ENCODE results near the gene TSR2. TPM values are rescaled to one million over a fixed set of nuclear protein-coding genes. Genes with fewer than 3 reads are reported as not detected.

Gene TSR2
- polyA plus RNA-seq, 1 donor (not counting 4 experiments of a cell fraction or from before 2014, with no cell fraction given): 21.5 TPM

GRCh38 chrX:54427837-54428424 is 12.3 kb upstream of the TSR2 start:
- no peak for FAIRE-seq

GRCh38 chrX:54430519-54430918 is 9.7 kb upstream of the TSR2 start:
- FAIRE-seq (no peak), DNase-seq (ENCODE audit: low read depth, low spot score) (no peak)
- no peak for TF ChIP-seq EZH2 (IDR thresholded peaks at IDR 0.05; ENCODE audit: low read length)
- no peak for TF ChIP-seq CTCF (optimal IDR thresholded peaks at IDR 0.05 in 1 of 3, IDR thresholded peaks at IDR 0.05 in 1 of 3, conservative IDR thresholded peaks at IDR 0.05 in 1 of 3; ENCODE audit: extremely low read depth in 1 of 3, insufficient read depth in 2 of 3, low read length in 3 of 3)
- no peak overlapping the region for H3K27ac ChIP-seq (ENCODE audit: control insufficient read depth, insufficient read depth, low read length)
- H3K36me3 ChIP-seq (ENCODE audit: control insufficient read depth in 2 of 2, extremely low read depth in 1 of 2, insufficient read depth in 2 of 2, low read length in 2 of 2): no peaks in the 10 kb centered on the region
- H3K79me2 ChIP-seq (ENCODE audit: control insufficient read depth, insufficient read depth, low read length): no peaks in the 10 kb centered on the region
- no peaks in the 10 kb centered on the region for H3K9me1 ChIP-seq (ENCODE audit: control insufficient read depth, extremely low read depth, insufficient read depth, low read length)
- no peak overlapping the region for H2AFZ ChIP-seq (ENCODE audit: control insufficient read depth, low read length)
- no peak overlapping the region for H3K9ac ChIP-seq (ENCODE audit: control insufficient read depth, extremely low read depth, insufficient read depth, low read length)
- dilution Hi-C loops (cut with MboI; ENCODE audit: extremely low pct_ligation_motif_present, low sequenced_read_pairs): no loop called here
- H4K20me1 ChIP-seq (ENCODE audit: control insufficient read depth, extremely low read depth, insufficient read depth, low read length): no peaks in the 10 kb centered on the region
- H3K9me3 ChIP-seq (ENCODE audit: control insufficient read depth, low read depth, low read length): no peaks in the 10 kb centered on the region
- no peaks in the 10 kb centered on the region for H3K27me3 ChIP-seq (ENCODE audit: control insufficient read depth, extremely low read depth, insufficient read depth, low read length)
- no peak overlapping the region for H3K4me3 ChIP-seq (ENCODE audit: control insufficient read depth in 2 of 3, extremely low read depth in 1 of 3, insufficient read depth in 2 of 3, low read depth in 1 of 3, low read length in 3 of 3)
- H3K4me1 ChIP-seq (ENCODE audit: control insufficient read depth, extremely low read depth, insufficient read depth, low read length): no peaks in the 10 kb centered on the region
- no peak overlapping the region for H3K4me2 ChIP-seq (ENCODE audit: control insufficient read depth, extremely low read depth, insufficient read depth, low read depth, low read length)

More at GRCh38 chrX:54427837-54428424, 12.3 kb upstream of the TSR2 start:
- Histone ChIP-seq H3K27ac (ENCODE audit: control insufficient read depth, insufficient read depth, low read length) (no peak overlapping the region), H2AFZ (ENCODE audit: control insufficient read depth, low read length) (no peak overlapping the region), H3K27me3 (ENCODE audit: control insufficient read depth, extremely low read depth, insufficient read depth, low read length) (no peaks in the 10 kb centered on the region), H3K9me1 (ENCODE audit: control insufficient read depth, extremely low read depth, insufficient read depth, low read length) (no peaks in the 10 kb centered on the region), H3K4me2 (ENCODE audit: control insufficient read depth, extremely low read depth, insufficient read depth, low read depth, low read length) (no peak overlapping the region), H3K36me3 (ENCODE audit: control insufficient read depth in 2 of 2, extremely low read depth in 1 of 2, insufficient read depth in 2 of 2, low read length in 2 of 2) (no peaks in the 10 kb centered on the region), H3K4me1 (ENCODE audit: control insufficient read depth, extremely low read depth, insufficient read depth, low read length) (no peaks in the 10 kb centered on the region), H3K79me2 (ENCODE audit: control insufficient read depth, insufficient read depth, low read length) (no peaks in the 10 kb centered on the region), H3K4me3 (ENCODE audit: control insufficient read depth in 2 of 3, extremely low read depth in 1 of 3, insufficient read depth in 2 of 3, low read depth in 1 of 3, low read length in 3 of 3) (no peak overlapping the region), H3K9ac (ENCODE audit: control insufficient read depth, extremely low read depth, insufficient read depth, low read length) (no peak overlapping the region), H4K20me1 (ENCODE audit: control insufficient read depth, extremely low read depth, insufficient read depth, low read length) (no peaks in the 10 kb centered on the region), H3K9me3 (ENCODE audit: control insufficient read depth, low read depth, low read length) (no peaks in the 10 kb centered on the region)
- TF ChIP-seq EZH2 (IDR thresholded peaks at IDR 0.05; ENCODE audit: low read length) (no peak), CTCF (optimal IDR thresholded peaks at IDR 0.05 in 1 of 3, IDR thresholded peaks at IDR 0.05 in 1 of 3, conservative IDR thresholded peaks at IDR 0.05 in 1 of 3; ENCODE audit: extremely low read depth in 1 of 3, insufficient read depth in 2 of 3, low read length in 3 of 3) (no peak)
- dilution Hi-C loops (cut with MboI; ENCODE audit: extremely low pct_ligation_motif_present, low sequenced_read_pairs): no loop called here
- no peak for DNase-seq (ENCODE audit: low read depth, low spot score)
